Astrocyte (in vitro differentiated cells and primary cell): ENCODE measurements around the gene CCL26.

Experiments
- EZH2 ChIP-seq: IDR thresholded peaks from 2 replicates; pipeline ENCODE4 v1.6.1; 2012; ENCODE audit warnings: mild to moderate bottlenecking, low read length, inconsistent platforms; ENCODE audit not compliant: insufficient read depth
- TF ChIP-seq, protein P1 (sequence below): IDR thresholded peaks from 2 replicates; pipeline ENCODE4 v1.5.1; 2011; ENCODE audit warnings: low read depth, mild to moderate bottlenecking, inconsistent platforms, low read length, moderate library complexity; ENCODE audit not compliant: insufficient read depth

DNA sequence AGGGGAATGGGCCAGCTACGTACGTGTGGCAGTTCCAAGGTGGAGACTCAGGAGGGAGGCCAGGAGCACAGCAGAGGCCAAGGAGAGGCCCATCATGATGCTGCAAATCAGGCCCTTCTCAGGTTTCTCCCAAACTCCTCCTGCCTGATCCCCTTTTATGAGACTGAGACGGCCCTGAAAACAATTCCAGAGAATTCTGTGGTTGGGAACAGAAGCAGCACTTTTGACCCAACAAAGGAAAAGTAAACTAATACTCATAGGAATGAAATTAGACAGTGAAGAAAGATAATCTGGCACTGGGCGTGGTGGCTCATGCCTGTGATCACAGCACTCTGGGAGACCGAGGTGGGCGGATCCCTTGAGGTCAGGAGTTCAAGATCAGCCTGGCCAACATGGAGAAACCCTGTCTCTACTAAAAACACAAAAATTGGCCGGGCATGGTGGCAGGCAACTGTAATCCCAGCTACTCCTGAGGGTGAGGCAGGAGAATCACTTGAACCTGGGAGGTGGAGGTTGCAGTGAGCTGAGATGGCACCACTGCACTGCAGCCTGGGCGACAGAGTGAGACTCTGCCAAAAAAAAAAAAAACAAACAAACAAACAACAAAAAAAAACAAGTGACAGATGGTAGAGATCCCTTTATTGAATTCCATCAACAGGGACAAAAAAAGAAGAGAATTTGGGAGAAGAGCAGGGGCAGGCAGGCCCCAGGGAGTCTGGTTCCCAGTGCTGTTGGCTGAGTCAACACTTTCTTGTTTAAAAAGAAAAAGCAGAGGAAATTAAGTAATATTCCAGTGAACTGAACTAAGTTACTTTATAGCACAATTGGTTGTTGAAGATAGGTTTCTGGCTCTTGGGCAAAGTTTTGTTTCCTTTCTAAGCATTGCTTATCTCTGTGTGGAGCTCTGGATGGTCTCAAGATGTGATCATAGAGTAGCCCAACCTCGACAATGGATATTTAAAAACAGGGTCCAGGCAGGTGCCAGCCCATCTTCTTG, at the start of gene CCL26:
- TF ChIP-seq, protein P1, sequence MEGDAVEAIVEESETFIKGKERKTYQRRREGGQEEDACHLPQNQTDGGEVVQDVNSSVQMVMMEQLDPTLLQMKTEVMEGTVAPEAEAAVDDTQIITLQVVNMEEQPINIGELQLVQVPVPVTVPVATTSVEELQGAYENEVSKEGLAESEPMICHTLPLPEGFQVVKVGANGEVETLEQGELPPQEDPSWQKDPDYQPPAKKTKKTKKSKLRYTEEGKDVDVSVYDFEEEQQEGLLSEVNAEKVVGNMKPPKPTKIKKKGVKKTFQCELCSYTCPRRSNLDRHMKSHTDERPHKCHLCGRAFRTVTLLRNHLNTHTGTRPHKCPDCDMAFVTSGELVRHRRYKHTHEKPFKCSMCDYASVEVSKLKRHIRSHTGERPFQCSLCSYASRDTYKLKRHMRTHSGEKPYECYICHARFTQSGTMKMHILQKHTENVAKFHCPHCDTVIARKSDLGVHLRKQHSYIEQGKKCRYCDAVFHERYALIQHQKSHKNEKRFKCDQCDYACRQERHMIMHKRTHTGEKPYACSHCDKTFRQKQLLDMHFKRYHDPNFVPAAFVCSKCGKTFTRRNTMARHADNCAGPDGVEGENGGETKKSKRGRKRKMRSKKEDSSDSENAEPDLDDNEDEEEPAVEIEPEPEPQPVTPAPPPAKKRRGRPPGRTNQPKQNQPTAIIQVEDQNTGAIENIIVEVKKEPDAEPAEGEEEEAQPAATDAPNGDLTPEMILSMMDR, result no peak
- no peak for TF ChIP-seq EZH2
